GM18907 (cell line): ENCODE data around the gene PRDM16.

Experiments
- ATAC-seq: cut with Tn5 transposase; IDR thresholded peaks from one replicate; pipeline ENCODE4 v1.9.1; 2021; ENCODE audit warnings: mild to moderate bottlenecking, moderate library complexity; ENCODE audit not compliant: unreplicated experiment

Gene PRDM16

DNA sequence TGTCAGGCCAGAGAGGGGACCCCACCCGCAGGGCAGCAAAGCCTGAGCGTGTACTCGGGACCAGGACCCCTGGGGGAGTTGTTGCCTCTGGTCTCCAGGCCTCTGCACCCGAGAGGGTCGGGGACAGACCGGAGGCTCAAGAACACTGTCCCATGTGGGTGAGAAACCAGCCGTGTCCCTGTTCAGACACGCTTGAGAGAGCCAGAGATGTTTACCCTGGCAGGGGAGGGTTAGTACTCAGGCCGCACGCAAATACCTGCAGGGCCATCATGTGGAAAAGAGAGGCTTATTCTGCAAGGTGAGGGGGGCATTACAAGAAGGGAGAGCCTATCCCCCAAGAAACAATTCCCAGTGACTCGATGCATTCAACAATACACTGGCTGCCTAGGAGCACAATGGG, 311.5 kb downstream of the PRDM16 start:
- ATAC-seq = no peak

DNA sequence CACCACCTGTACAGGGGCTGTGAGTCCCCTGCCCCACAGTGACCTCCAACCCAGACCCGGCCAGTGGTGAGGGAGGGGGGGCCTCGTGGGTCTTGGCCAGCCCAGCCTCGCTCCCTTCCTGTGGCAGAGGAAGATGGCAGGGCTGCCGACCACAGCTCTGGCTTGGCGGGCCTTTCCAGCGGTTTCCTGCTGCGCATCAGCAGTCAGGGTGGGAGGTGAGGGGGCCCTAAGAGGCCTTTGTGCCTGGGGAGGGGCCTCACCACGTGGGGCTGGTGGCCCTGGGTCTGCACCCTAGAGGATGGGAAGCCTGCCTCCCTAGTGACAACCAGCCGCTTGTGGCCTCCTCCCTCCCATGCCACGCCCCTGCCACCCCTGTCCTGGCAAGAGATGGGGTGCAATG, 312.9 kb downstream of the PRDM16 start:
- ATAC-seq = no peak

DNA sequence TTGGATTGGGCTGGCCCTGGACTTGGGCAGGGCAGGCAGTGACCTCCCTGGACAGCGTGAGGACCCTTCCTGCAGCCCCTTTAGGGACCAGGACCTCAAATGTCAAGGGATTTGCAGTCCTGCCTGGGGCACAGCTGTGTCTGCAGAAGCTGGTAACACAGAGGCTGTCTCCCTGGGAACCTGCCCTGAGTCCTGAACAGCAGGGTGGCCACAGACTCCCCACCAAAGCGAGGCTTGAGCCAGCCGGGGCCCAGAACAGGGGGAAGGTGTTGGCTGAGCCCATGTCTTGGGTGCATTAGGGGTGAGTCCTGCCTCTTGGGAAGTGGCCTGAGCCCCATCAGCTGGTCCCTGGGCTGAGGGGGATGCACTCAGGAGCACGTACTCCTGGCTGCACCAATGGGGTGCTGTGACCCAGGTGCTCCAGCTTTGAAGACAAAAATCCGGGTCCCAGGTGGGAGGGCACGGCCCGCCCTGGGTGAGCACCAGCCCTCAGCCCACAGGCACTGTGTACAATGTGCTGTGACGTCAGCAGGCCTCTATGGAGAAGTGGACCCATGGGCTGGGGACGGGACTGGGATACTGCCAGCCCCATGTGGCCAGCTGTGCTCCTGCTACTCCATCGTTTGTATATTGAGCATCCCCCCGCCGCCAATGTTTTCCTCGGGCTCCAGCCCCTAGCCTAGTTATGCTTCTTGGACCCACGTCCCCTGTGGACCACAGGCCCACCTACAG, 313.5 kb downstream of the PRDM16 start:
- no peak for ATAC-seq

DNA sequence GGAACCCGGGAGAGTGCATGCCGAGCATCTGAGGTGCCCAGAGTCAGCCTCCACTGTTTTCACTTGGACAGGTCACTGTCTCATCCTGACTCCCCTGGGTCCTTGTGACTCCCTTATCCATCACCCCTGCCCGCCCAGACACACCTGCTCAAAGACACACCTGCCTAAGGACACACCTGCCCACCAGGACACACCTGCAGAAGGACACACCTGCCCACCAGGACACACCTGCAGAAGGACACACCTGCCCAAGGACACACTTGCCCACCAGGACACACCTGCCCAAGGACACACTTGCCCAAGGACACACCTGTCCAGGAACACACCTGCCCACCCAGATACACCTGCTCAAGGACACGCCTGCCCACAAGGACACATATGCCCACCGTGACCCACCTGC, 314.7 kb downstream of the PRDM16 start:
- no peak for ATAC-seq

DNA sequence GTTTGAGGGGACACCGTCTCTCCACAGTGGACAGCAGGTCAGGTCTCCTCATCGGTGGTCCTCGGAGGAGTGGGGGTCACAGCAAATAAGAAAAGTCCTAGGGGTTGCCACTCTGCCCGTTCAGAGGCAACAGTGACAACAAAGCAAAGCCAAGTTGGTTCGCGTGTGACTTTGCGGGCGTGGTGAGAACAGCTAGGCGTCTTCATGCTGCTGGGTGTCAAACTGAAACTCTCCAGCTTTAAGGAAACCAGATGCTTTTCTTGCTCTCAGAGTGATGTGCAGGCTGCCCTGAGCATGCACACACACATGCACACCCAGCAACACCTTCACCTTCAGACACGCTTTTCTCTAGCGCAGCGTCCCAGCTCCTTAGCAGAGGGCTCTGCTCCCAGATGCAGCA, 315.4 kb downstream of the PRDM16 start:
- no peak for ATAC-seq

DNA sequence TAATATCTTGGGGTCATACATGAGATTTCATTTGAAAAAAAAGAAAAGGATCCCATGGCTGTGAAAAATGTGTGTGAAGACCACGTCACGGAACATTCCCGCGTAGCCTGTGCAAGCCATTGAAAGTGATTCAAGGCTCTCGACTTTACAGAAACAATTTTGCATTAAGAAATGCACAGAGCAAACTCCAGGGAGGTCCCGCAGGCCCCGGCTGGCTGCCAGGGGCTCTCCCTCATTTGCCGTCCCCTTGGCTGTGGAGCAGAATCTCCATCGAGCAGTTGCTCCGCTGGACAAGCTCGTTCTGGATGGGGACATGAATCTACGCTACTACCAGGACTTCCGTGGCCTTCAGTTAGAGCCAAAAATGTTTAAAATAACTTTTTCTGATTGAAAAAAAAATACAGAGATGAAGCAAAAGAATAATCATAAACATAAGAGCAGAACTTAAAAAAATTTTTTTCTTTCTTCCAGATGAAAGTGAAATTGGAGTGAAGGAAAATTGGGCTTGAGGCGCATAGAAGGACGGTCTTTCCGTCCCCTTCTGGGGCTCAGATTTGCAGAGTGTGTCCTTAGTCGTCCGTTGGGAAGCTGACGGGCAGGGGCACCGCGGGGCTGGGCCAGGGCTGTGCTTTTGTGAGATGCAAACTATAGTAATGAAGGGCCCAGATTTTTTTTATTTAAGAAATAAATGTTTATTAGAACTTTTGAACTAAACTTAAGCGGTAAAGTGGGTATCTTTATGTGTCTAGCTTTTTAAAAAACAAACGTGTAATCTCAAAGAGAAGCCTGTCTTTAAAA, 317.4 kb downstream of the PRDM16 start:
- ATAC-seq = no peak

DNA sequence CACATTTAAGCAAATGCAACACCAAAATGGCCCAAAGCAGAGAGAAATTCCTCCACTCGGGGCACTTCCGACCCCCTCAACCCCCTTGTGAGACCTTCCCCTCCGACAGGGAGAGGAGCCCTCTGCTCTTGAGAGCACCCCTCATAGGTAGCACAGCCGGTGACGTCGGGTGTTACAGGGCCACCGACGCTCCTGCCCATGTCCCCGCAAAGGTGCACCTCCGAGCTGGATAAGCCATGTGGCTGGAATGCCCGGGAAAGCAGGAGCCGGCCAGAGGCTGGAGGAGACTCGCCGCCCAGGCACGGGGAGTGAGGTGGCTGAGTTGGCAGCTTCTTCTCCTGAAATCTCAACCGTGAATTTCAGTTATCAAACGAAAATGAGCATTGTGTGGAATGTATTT, 318.4 kb downstream of the PRDM16 start:
- ATAC-seq = no peak

DNA sequence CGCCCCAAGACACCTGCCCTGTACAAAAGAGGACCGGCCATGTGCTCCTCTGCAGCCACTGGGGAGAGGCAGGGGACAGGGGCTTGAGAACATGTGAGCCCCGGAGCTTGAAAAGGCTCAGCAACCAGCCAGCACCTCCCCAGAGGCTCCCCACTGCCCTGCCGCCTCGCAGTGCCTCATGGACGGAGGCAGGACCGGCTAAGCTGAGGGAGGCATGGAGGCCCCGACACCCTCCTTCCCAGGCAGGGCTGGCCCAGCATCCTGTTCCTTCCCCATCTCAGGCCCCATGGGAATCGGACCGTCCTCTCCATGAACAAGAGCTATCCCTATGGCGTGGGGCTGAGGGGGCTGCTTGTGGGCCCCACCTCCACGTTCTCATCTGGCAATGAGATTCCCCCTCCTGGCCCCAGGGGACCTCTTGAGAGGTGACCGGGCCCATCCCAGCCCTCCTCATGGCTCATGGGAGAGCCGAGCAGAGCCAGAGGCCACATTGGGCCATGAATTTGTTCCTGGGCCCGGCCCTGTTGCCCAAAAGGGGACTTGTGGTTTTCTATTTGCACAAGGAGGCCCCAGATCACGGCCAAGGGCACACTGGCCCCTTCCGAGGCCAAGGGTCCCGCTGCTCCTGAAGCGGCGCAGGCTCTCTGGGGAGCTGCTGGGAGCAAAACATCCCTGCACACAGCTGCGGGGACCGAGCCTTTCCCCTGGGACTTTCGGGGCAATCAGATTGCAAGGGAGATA, 320.3 kb downstream of the PRDM16 start:
- no peak for ATAC-seq

DNA sequence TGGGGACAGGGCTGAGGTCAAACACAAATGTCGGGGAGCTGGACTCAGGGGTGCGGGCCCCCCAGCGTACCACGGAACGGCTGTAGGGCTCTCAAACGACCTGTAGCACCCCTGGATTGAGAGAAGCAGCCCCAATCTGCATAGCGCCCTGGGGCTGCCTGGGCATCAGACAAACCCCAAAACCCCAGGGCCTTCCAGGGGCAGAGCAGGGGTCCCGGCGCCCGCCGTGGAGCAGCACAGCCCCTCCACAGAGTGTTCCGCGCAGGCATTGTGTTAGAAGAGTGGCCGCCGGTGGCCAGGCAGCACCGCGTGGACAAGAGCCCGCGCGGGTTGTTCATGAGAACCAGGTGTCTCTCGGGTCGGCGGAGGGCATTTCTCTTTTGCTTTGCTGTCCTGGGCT, 321.3 kb downstream of the PRDM16 start:
- no peak for ATAC-seq

DNA sequence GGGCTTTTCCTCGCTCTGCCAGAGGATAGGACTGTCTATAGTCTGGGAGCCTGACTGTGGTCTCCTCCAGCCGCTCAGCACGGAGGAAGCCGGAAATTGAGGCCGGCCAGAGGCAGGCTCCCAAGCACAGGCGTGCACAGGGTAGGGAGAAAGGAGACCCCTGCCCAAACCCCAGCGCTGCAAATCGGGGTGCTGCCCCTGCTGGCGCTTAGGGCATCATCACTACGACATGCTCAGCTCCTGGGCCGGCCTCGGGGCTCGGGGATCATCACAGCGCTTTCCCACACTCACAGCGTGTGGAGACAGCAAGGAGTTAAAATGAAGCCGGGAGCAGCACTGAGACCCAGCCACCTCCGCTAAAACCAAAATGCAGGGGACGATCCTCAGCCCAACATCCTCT, 322.7 kb downstream of the PRDM16 start:
- ATAC-seq = no peak

DNA sequence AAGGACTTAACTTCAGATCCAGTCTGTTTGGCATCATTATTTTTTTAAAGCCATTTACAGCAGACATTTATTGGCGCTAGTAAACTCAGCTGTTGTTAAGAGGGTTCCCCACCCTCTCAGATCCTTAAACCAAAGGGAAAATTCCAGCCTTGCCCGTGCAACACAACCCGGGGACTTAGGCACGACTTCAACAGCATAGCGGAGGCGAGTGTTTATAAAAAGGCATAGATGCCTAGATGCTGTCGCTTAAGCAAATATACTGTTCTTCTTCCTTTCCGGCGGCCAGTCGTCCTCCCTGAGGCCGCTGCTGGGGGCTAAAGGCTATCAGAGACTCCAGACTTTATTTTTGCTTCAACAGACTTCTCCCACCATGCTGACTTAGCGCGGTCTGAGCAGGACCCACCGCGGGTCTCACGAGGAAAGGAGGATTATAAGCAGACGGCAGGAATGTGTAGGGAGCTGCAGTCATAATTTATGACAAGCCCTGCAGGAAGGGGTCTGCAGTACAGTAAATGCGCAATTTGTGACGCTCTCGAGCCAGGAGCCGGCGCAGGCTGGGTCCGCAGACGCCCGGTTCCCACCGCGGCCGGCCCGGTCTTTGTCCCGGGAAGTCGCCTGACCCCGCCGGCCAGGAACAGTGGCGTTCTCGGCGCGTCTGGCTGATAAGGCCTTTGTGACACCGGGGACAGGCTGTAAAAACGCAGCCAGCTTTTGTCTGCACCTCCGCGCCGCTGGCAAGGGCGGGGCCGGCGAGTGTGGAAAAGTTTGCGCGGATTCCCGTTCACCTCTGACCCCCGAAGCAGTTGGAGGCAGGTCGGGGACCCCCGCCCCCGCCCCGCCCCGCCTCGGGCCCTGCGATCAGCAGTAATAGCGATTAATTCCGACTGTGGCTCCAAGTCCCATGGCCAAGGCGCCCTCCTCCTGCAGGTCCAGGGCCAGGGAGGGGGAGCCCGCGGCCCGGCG, 324.3 kb downstream of the PRDM16 start:
- no peak for ATAC-seq

DNA sequence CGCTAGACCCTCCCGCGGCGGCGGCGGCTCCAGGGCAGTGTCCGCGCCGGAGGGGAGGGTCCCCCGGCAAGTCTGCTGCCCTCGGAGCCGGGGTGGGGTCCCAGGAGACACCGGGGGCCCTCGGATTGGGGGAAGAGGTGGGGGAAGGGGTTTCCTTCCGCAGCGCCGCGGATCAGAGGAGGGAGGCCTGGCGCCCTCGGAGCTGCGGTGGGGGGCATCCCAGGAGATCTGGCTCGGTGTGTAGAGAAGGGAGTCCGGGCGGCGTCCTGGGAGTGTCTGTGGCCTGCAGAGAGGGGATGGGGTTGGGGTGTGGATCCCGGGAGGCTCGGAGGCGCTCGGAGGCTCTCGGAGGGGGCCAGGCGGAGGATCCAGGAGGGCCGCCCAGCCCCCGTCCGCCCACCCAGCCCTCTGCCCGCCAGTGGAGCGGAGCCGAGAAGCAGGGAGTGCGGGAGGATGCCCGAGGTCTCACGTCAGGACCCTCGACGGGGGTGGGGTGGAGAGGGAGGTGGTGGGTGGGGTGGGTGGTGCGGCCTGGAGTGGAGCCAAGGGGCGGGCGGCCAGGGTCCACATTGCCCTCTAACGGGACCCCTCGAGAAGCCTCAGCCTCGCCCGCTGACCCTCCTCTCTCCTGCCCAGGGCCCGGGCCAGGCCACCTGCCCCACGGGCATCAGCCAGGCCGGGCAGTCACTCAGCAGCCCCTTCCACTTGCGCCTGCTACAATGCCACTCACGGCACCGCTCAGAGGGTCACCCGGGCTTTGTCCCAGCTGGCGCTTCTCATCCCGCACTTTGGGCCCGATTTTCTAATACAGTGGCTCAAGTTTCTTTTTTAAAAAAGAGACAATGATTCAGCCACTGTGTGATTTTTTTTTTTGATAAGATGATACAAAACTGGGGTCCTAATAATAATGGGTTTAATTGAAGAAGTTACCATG, 325.3 kb downstream of the PRDM16 start:
- ATAC-seq = no peak

DNA sequence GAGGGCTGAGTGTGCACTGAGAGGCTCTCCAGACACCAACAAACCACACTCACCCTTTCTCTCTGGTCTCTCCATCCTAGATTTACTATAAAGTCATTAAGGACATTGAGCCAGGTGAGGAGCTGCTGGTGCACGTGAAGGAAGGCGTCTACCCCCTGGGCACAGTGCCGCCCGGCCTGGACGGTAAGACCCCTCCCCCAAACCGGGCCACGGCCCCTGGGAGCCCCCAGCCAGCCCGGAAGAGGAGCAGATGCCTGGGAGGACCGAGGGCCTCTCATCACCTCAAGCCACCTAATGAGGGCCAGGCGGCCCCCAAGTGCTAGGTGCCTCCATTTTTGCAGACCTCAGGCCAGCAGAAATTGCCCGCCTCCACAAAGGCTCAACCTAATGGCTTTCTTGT, 327.4 kb downstream of the PRDM16 start:
- ATAC-seq = no peak

DNA sequence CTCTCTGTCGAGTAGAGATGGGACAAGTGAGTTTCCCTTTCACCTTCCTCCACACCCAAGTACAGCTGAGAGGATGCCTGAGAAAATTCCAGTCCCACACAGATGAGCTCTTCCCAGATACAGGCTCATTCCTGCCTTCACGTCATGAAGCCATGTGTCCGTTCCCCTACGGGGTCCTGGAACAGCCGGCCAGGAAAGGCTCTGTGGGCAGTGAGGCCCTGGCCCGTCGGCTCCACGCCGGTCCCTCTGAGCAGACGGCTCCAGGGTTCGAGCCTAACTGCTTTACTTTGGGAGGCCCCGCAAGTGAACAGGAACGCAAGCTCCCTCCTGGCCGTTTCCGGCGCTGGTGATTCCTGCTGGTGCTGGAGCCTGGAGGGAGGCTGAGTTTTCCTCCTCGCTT, 328.3 kb downstream of the PRDM16 start:
- ATAC-seq = no peak

DNA sequence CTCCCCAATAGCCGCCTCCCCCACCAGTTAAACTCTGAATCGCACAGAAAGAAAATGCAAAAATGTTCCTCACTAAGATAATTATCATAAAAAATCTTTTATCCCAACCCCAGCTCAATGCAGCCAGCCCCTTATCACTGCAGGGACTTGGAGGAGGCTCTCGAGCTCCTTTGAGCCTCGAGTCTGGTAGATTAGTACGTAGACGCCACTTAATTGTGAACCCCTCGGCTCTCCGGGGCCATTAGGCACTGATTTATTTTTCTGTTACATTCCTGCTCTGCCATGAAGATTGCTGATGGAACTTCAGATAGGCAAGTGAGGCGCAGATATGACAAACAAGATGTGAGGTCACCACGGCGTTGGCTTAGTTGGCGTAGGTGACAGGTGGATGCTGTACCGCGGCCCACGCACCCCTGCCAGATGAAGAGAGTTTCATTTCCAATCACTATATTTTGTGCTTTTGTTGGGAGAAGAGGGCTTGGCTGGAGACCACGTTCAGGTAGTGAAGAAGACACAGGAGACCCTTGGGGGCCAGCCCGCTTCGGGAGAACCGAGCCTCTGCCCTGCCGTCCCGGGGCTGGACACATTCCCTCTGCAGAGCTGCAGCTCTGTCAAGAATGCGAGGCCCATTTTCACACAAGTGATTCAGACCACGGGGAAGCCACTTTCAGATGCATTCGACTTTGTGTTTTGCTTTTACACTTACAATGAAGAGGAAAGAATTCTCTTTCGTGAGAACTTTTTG, 329.6 kb downstream of the PRDM16 start:
- no peak for ATAC-seq

DNA sequence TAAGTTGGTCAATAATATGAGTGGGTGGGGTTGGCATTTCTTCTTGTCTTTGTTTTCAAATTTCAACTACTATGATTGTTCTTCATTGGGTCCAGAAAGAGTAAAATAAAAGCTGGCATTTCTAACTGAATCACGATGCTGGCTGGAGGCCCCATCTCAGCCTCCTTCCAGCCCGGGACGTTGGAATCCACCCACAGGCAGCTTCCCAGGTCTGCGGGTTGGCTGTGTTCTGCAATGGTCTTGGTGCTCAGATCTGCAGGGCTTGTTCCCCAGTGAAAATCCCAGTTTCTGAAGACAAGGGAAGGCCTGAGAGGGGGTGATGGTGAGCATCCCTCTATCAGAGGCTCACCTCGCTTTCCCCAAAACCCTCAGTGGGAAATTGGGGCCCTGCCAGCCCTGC, 330.7 kb downstream of the PRDM16 start:
- ATAC-seq = no peak

DNA sequence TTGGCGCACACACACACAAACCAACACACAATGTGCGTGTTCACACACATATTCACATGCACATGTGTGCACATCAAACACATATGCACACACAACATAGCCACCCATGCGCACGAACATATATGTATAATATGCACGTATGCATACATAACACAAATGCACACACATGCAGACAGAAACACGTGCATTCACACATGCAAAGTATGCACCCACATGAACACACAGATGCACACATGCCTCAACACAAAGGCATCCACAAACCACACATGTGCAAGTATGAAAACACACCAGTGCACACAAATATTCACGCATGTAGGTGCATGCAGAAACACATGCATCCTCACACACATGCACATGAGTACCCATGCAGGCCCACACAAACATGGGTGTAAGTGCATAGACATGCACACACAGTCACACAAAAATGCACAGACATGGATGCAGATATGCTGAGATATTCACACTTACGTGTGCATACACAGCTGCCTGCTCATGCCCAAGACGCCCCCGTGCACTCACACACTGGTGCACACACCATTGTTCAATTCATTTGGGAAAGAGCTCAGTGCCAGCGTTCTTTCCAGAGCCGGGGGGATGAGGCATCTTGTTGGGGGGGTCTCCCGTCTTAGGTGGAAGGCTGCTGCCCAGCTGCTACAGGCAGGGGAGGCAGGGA, 332.7 kb downstream of the PRDM16 start:
- ATAC-seq = no peak

DNA sequence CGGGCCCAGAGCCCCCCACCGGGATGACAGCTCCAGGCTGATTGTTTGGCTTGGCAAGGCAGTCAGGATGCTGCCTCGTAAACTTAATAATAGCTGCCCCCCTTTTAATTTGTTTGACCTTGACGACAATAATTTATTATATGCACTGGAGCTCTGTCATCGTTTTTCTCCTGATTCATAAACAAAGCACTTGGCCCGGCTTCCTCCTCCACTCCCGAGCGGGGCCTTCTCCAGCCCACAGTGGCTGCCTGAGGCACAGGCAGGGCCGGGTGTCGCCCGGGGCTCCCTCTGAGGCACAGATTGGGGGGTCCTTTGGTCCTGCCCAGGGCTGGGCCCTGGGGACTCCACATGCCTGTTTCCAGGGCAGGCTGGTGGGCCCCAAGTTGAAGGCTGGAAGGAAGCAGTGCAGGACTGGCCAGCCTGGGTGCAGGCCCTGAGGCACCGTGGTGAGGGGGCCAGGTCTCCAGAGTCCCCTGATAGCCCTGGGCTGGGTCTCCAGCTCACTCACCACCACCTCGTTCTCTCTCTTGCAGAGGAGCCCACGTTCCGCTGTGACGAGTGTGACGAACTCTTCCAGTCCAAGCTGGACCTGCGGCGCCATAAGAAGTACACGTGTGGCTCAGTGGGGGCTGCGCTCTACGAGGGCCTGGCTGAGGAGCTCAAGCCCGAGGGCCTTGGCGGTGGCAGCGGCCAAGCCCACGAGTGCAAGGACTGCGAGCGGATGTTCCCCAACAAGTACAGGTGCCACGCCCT, 333.4 kb downstream of the PRDM16 start:
- ATAC-seq = no peak
